ENCODE data around the gene APOBEC3H. TPM values are rescaled to one million over a fixed set of nuclear protein-coding genes. Genes with fewer than 3 reads are reported as not detected.

APOBEC3H gene
- total and polyA plus RNA-seq, 10 donors = 0.70 to 3.8 (median 2.2) TPM; not detected in 1

- no peaks in the 10 kb centered on the region for H3K9me3 ChIP-seq
- peak overlapping the region; percentile 60 to 97 (median 80) for H3K4me3 ChIP-seq
- 10 to 33% (median 16%) methylated on average over 12 to 44 of the region's 44 CpGs for WGBS, 5 donors
- intact Hi-C loops (cut with DNase I; ENCODE audit: low total_unique reads) = no loop called here
- peaks cover 37 to 64% (median 56%) of the 10 kb centered on the region in 6 donors for H3K4me1 ChIP-seq
- TF ChIP-seq POLR2AphosphoS5 (IDR thresholded peaks at IDR 0.05) (no peak), POLR2A (IDR thresholded peaks at IDR 0.05) (no peak), CTCF (IDR thresholded peaks at IDR 0.05 in 8 of 11, conservative IDR thresholded peaks at IDR 0.05 in 3 of 11) (no peak)
- H3K27ac ChIP-seq = peak overlapping the region; percentile 87 to 98 (median 95)
- DNase-seq = no peak
- H3K27me3 ChIP-seq (replicated peaks in 1 of 7) = peaks cover 0 to 27% (median 0%) of the 10 kb centered on the region in 7 donors
- peaks cover 0 to 32% (median 3%) of the 10 kb centered on the region in 6 donors for H3K36me3 ChIP-seq
Observed at GRCh38 chr22:39152024-39152510, 55.0 kb downstream of the APOBEC3H start.

- DNase-seq = peak; percentile 99
- H3K4me1 ChIP-seq = peaks cover 37 to 58% (median 52%) of the 10 kb centered on the region in 6 donors
- WGBS, 5 donors = 0 to 1% (median 1%) methylated on average over 18 to 98 of the region's 98 CpGs
- peaks cover 0 to 27% (median 0%) of the 10 kb centered on the region in 7 donors for H3K27me3 ChIP-seq (replicated peaks in 1 of 7)
- TF ChIP-seq POLR2AphosphoS5 (IDR thresholded peaks at IDR 0.05) = peak; percentile 92 to 95 (median 94)
- TF ChIP-seq POLR2A (IDR thresholded peaks at IDR 0.05) = peak in 1 of 3 donors; percentile 74
- no peak for TF ChIP-seq CTCF (IDR thresholded peaks at IDR 0.05 in 8 of 11, conservative IDR thresholded peaks at IDR 0.05 in 3 of 11)
- no peaks in the 10 kb centered on the region for H3K9me3 ChIP-seq
- peak within 1 kb of the TSS; percentile 89 to 98 (median 95) for H3K27ac ChIP-seq
- intact Hi-C loops (cut with DNase I; ENCODE audit: low total_unique reads) = no loop called here
- peak within 1 kb of the TSS; percentile 60 to 97 (median 80) for H3K4me3 ChIP-seq
- H3K36me3 ChIP-seq = peaks cover 0 to 27% (median 3%) of the 10 kb centered on the region in 6 donors
Observed at GRCh38 chr22:39152511-39153219, 55.6 kb downstream of the APOBEC3H start, which contains the start of gene CBX7. Gene CBX7 (minus strand): TSS chr22:39152680. CDS start chr22:39152444, 236 bp downstream.

GRCh38 chr22:39153220-39153717 lies 56.2 kb downstream of the APOBEC3H start:
- Histone ChIP-seq H3K4me1 (peaks cover 32 to 52% (median 46%) of the 10 kb centered on the region in 6 donors), H3K27ac (peak overlapping the region; percentile 89 to 98 (median 95)), H3K9me3 (no peaks in the 10 kb centered on the region), H3K27me3 (replicated peaks in 1 of 7) (peaks cover 0 to 27% (median 0%) of the 10 kb centered on the region in 7 donors), H3K4me3 (peak overlapping the region; percentile 45 to 97 (median 80)), H3K36me3 (peaks cover 0 to 21% (median 3%) of the 10 kb centered on the region in 6 donors)
- intact Hi-C loops (cut with DNase I; ENCODE audit: low total_unique reads) = no loop called here
- no peak for DNase-seq
- TF ChIP-seq POLR2AphosphoS5 (IDR thresholded peaks at IDR 0.05) = no peak
- TF ChIP-seq POLR2A (IDR thresholded peaks at IDR 0.05) = no peak
- no peak for TF ChIP-seq CTCF (IDR thresholded peaks at IDR 0.05 in 8 of 11, conservative IDR thresholded peaks at IDR 0.05 in 3 of 11)
- WGBS, 5 donors = 1 to 3% (median 2%) methylated on average over 21 to 43 of the region's 43 CpGs

Small RNA genes lying within 50 kb of the gene (small RNA-seq; reads per million reads assigned to genes)
- gene AL022318.2 (0 reads per million in 4 donors), gene COX5BP7 (0 reads per million in 4 donors)

Other genes with a start within 250 kb of the APOBEC3H start
- gene CBX6, start 225.0 kb upstream of the APOBEC3H start, total RNA-seq = 10 to 100 TPM; 35.8 to 72.2 (median 49.2) TPM
- gene CBX6, start 225.0 kb upstream of the APOBEC3H start, polyA plus RNA-seq = 10 to 100 TPM; 10.2 to 26.3 (median 11.3) TPM
- gene APOBEC3A, start 139.6 kb upstream of the APOBEC3H start, total RNA-seq = 100 to 1,000 TPM in 2 of 7 donors, 10 to 100 TPM in 5; 18.6 to 163 (median 68.0) TPM
- gene APOBEC3A, start 139.6 kb upstream of the APOBEC3H start, polyA plus RNA-seq = 1 to 10 TPM; 1.2 to 5.6 (median 3.9) TPM
- 10 to 100 TPM in 1 of 7 donors, 1 to 10 TPM in 5, not detected in 1; 2.5 to 14.0 (median 7.2) TPM for gene APOBEC3B, start 114.9 kb upstream of the APOBEC3H start, total RNA-seq
- gene APOBEC3B, start 114.9 kb upstream of the APOBEC3H start, polyA plus RNA-seq = 1 to 10 TPM; 1.2 to 3.7 (median 2.1) TPM
- gene APOBEC3C, start 83.0 kb upstream of the APOBEC3H start, total RNA-seq = 10 to 100 TPM; 23.5 to 72.4 (median 54.2) TPM
- 10 to 100 TPM; 42.8 to 60.3 (median 45.2) TPM for gene APOBEC3C, start 83.0 kb upstream of the APOBEC3H start, polyA plus RNA-seq
- gene APOBEC3D, start 76.1 kb upstream of the APOBEC3H start, total RNA-seq = 10 to 100 TPM; 14.8 to 23.6 (median 17.6) TPM
- gene APOBEC3D, start 76.1 kb upstream of the APOBEC3H start, polyA plus RNA-seq = 10 to 100 TPM in 1 of 3 donors, 1 to 10 TPM in 2; 4.5 to 12.7 (median 6.8) TPM
- gene APOBEC3F, start 56.4 kb upstream of the APOBEC3H start, total RNA-seq = 10 to 100 TPM; 11.4 to 31.5 (median 27.6) TPM
- gene APOBEC3F, start 56.4 kb upstream of the APOBEC3H start, polyA plus RNA-seq = 10 to 100 TPM in 1 of 3 donors, 1 to 10 TPM in 2; 5.4 to 17.2 (median 7.9) TPM
- 10 to 100 TPM; 44.3 to 72.8 (median 53.7) TPM for gene APOBEC3G, start 20.0 kb upstream of the APOBEC3H start, total RNA-seq
- 10 to 100 TPM; 50.9 to 53.1 (median 51.0) TPM for gene APOBEC3G, start 20.0 kb upstream of the APOBEC3H start, polyA plus RNA-seq
- 10 to 100 TPM; 50.9 to 99.4 (median 64.6) TPM for gene CBX7, start 55.4 kb downstream of the APOBEC3H start, total RNA-seq
- gene CBX7, start 55.4 kb downstream of the APOBEC3H start, polyA plus RNA-seq = 10 to 100 TPM; 20.2 to 62.0 (median 26.8) TPM
- gene PDGFB, start 147.7 kb downstream of the APOBEC3H start, total RNA-seq = 10 to 100 TPM in 2 of 7 donors, 1 to 10 TPM in 5; 2.4 to 20.5 (median 9.3) TPM
- gene PDGFB, start 147.7 kb downstream of the APOBEC3H start, polyA plus RNA-seq = 1 to 10 TPM; 1.7 to 8.2 (median 2.0) TPM
- gene RPL3, start 222.4 kb downstream of the APOBEC3H start, total RNA-seq = 1,000 to 10,000 TPM; 1,607 to 2,098 (median 1,685) TPM
- 1,000 to 10,000 TPM; 4,418 to 6,240 (median 4,821) TPM for gene RPL3, start 222.4 kb downstream of the APOBEC3H start, polyA plus RNA-seq